ENCODE measurements around the gene MAP3K7.

The MAP3K7 gene

GRCh38 chr6:90465686-90466085, 121.2 kb downstream of the MAP3K7 start:
- Histone ChIP-seq H3K4me3 (no peak overlapping the region), H3K27ac (no peak overlapping the region)

DNA sequence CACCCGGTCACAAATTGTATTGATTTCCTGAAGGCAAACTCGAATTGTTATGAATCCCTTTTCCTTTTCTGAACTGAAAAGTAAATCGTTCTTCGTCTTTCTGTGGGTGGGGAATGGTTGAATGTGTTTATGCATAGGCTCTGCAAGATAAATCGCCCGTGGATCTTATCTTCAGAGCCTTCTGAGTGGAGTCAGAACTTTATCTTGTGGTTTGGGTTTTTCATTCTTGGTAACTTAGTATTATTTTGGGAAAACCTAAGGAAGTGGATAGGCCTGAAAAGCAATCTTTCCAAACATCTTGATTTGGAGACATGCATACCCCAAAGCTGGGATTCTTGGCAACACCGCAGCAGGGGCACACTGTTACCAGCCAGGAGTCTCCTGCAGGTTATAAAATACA, 122.4 kb downstream of the MAP3K7 start:
- Histone ChIP-seq H3K4me3 (no peak overlapping the region), H3K27ac (no peak overlapping the region)

DNA sequence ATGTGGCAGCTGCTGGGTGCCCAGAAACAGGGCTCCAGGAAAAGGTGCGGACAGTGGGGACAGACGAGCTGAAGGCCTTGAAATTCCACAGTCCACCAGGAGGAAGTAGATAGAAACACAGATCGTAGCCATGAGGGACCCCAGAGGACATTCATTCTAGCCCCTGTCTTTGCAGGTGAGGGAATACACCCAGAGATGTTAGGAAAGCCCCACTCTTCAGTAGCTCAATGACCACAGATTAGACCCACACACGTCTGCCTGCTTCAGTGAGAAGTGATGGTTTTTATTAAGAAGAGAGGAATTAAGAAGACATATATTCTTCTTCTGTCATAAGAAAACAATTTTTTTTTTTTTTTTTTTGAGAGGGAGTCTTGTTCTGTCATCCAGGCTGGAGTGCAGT, 123.0 kb downstream of the MAP3K7 start:
- Histone ChIP-seq H3K27ac (no peak overlapping the region), H3K4me3 (no peak overlapping the region)
